Measurements from ENCODE around the gene LIMS4.
"Not testable (repeated sequence)": the region's sequence is repeated elsewhere in the genome, so short reads cannot be mapped to it uniquely, and the experiment has no call there.

Gene LIMS4, protein sequence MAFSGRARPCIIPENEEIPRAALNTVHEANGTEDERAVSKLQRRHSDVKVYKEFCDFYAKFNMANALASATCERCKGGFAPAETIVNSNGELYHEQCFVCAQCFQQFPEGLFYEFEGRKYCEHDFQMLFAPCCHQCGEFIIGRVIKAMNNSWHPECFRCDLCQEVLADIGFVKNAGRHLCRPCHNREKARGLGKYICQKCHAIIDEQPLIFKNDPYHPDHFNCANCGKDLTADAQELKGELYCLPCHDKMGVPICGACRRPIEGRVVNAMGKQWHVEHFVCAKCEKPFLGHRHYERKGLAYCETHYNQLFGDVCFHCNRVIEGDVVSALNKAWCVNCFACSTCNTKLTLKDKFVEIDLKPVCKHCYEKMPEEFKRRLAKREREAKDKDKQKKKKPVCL

GRCh38 chr2:110472171-110473058 lies at the start of gene LIMS4:
Gene LIMS4 (minus strand): TSS chr2:110472816. CDS start chr2:110472778, 38 bp downstream.
- not testable (repeated sequence) for DNase-seq

- not testable (repeated sequence) for DNase-seq
Measured at GRCh38 chr2:110499755-110500377, 27.2 kb upstream of the LIMS4 start.

GRCh38 chr2:110496027-110496426 lies 23.4 kb upstream of the LIMS4 start:
- DNase-seq, result not testable (repeated sequence)

- DNase-seq, result not testable (repeated sequence)
Measured at GRCh38 chr2:110494488-110494887, 21.9 kb upstream of the LIMS4 start.

DNA sequence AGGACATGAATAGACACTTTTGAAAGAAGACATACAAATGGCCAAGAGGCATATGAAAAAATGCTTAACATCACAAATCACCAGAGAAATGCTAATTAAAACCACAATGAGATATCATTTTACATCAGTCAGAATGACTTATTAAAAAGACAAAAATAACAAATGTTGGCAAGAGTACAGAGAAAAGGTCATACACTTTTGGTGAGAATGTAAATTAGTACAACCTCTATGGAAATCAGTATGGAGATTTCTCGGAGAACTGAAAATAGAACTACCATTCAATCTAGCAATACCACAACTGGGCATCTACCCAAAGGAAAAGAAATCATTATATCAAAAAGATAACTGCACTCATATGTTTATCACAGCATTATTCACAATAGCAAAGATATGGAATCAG lies 16.4 kb upstream of the LIMS4 start:
- DNase-seq, result not testable (repeated sequence)

DNA sequence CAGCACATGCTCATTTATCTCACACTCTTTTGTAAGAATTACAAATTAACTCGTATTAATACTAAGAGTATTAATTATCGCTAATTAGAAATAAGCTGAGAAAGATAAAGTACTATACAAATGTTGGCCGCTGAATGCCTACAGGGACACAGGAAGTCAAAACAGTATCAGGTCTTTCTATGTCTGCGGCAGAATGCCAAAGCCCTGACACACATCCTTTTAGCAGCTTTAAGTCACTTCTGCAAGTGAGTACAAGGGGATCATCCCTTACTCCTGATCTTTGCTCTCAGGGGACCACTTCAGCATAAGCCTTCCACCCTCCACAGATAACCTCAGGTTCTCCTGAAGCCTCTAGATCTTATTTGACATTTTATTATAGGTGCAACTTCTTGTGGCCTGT lies 10.1 kb upstream of the LIMS4 start:
- DNase-seq, result not testable (repeated sequence)

GRCh38 chr2:110481200-110481599 lies 8.6 kb upstream of the LIMS4 start:
- not testable (repeated sequence) for DNase-seq

DNA sequence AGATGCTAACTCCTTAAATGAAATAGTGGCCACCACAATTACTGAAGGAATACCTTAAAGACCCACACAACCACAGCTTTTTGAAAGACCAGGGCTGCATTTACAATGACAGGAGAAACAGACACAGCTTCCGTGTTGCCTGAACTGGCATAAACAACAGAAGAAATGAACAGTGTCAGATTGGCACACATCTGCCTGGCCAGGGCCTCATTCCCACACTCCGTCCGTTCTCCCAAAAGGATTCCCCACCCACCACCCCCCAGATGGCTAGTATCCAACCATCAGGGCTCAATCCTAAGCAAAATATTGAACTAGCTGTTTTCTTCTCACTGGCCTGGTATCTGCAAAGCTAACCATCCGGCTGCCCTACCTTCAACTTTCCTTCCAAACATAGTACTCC lies 7.5 kb upstream of the LIMS4 start:
- DNase-seq, result not testable (repeated sequence)

DNA sequence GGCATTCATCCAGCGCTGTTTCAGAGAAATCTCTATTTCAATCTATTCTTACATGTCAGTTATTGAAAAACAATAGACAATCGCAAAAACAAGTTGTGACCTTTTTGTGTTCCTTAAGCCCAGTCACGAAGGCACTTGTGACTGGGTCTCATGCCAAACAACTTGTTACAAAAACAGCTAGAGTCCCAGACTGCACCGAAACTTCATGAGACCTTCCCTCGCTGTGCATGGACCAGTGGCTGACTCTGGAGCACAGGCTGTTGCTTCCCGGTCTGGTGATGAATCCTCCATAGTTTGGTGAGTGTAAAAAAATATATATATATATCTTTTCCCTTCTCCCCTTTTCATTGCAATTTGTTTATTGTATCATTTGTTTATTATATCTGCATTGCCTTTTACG lies 4.8 kb upstream of the LIMS4 start:
- not testable (repeated sequence) for DNase-seq

DNA sequence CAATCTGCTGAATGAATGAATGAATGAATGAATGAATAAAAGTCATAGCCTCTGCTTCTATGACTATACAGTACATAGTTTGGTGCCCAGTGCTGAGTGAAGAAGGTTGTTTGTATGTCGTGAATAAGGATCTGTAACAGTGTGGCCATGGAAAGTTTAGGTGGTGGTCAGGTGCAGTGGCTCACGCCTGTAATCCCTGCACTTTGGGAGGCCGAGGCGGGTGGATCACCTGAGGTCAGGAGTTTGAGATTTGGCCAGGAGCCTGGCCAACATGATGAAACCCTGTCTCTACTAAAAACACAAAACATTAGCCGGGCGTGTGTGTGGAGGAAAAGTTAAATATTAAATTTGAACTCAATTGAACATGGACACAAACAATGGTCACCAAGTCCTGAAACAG lies 4.3 kb upstream of the LIMS4 start:
- not testable (repeated sequence) for DNase-seq

DNA sequence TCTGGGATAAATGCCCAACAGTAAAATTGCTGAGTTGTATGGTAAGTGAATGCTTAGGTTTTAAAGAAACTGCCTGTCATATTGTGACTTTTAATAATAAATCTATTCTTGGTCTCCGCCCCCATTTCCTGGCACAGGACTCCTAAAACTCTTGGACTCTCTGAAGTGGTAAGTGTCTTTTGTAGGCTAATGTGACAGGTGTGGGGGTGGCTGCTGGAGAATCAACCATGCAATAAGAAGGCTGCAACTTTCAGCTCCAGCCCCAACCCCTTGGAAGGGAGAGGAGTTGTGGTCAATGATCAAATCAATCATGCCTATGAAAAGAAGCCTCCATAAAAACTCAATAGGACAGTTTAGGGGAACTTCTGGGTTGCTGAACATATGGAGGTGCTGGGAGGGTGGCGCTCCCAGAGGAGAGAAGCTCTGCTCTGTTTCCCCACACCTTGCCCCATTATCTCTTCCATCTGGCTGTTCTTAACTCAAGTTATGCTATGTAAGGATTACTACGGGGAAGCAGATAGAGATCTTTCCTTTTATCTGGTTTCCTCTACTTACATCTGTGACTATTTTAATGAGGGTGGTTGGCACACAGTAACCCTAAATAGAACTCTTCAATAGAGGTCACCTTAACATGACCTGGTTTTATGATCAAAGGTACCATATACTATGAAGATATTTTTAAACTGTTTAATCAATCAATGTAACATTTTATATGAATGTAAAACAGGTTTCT lies 3.2 kb upstream of the LIMS4 start:
- DNase-seq, result not testable (repeated sequence)

DNA sequence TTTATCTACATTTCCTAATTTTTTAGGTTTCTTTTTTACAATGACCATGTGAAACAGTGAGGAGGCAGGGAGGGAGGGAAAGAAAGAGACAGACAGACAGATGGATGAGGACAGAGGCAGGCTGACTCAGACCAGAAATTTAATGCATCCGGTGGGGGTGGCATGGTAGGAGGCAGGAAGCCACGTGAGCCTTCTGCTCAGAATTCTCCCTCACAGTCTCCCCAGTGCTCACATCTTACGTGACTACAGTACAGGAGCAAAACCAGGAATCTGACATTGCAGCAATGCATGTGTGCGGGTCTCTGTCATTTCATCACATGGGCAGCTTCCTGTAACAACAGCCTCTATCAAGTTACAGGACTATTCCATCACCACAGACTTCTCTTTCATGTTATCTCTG lies 2.3 kb upstream of the LIMS4 start:
- not testable (repeated sequence) for DNase-seq

GRCh38 chr2:110473059-110473358 lies 393 bp upstream of the LIMS4 start:
- DNase-seq, result not testable (repeated sequence)

DNA sequence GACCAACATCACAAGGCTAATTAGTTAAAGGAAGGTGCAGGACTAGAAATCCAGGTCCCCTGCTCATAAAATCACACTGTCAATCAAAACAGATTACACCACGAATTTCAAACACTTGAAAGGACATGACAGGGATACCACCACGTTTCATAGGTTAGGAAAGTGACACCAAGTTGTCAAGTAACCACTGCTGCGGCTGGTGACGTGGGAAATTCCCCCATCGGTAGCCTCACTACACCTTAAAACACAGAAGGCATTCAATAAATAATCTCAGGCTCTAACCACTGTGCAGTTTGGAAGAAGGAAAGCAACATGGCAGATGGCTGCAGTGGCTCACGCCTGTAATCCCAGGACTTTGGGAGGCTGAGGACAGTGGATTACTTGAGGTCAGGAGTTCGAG lies 3.7 kb downstream of the LIMS4 start:
- not testable (repeated sequence) for DNase-seq

GRCh38 chr2:110465312-110465711 lies 7.3 kb downstream of the LIMS4 start:
- DNase-seq, result not testable (repeated sequence)

DNA sequence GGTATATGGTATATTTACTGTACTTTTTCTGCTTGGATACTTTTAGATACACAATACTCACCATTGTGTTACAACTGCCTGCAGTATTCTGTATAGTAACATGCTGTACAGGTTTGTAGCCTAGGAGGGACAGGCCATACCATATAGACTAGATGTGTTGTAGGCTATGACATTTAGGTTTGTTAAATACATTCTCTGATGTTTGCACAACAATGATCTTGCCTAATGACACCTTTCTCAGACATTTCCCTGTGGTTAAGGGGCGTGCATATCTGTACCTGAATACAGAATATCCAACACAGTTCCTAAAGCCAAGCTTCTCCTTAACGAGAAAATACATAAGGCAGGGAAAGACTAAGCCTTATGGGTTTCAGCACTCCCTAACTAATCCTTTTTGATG lies 10.2 kb downstream of the LIMS4 start:
- not testable (repeated sequence) for DNase-seq

DNA sequence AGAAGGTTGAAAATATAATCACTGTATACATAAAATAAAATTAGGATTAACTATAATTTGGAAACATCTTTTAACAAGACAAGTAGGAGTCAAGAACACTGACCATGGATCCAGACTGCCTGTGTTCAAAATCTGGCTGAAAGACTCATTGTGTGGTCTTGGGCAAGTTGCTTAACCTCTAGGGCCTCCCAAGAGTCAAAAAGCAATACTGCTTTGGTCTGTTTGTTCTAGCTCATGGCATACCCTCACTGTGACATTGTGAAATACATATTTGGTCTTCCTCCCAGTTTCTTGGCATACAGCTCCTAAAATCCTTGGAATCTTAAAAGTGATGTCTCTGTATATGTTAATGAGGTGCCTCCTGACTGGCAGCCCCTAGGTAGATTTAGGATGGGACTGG lies 12.3 kb downstream of the LIMS4 start:
- not testable (repeated sequence) for DNase-seq

GRCh38 chr2:110457214-110457590 lies 15.4 kb downstream of the LIMS4 start:
- not testable (repeated sequence) for DNase-seq

DNA sequence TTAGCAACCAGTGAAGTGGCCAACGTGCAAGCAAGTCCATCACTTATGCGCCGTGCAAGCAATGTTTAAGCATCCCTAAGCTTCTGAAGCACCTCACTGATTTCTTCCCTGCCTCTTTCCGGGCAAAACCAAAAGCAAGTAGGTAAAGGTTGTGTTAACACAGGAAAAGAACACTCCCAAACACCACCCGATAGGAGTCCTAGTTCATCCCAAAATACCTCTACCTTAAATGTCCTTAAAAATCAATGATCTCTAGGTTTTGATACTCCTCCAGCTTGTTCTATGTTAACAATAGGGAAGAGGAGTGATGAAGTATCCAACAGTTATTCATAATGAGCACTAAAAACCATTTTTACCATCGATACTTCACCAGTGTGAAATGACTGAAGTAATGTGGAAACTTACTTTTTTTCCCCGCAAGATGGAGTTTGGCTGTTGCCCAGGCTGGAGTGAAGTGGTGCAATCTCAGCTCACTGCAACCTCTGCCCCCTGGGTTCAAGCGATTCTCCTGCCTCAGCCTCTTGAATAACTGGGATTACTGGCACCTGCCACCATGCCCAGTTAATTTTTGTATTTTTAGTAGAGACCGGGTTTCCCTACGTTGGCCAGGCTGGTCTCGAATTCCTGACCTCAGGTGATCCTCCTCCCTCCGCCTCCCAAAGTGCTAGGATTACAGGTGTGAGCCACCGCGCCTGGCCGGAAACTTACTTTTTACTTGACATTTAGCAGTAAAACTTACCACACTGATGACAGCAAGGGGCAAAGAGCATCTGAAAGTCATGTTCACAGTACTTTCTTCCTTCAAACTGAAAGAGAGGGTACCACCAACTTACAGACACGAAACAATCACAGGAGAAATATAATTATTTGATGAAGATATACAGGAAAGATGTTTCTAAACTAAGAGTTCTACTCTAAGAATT lies 16.1 kb downstream of the LIMS4 start:
- DNase-seq, result not testable (repeated sequence)

- DNase-seq, result not testable (repeated sequence)
Measured at GRCh38 chr2:110455080-110455670, 17.4 kb downstream of the LIMS4 start.

DNA sequence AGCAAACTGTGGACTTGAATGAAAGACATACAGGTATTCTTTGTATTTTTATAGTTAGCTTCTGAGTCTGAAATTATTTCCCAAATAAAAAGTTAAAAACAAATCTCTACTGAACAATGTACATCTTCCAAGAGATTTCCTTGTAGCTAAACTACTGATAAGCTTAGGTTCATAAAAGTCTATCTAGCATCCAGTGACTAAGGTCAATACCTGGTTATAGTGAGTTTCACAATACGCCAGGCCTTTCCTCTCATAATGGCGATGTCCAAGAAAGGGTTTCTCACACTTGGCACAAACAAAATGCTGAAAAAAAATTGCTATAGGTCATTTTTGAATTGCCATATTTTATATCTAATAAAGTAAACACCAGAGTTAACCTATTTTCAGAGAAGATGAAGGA lies 21.7 kb downstream of the LIMS4 start:
- not testable (repeated sequence) for DNase-seq
